ENCODE results near the gene STS. TPM values are rescaled to one million over a fixed set of nuclear protein-coding genes. Genes with fewer than 3 reads are reported as not detected.

STS gene, protein sequence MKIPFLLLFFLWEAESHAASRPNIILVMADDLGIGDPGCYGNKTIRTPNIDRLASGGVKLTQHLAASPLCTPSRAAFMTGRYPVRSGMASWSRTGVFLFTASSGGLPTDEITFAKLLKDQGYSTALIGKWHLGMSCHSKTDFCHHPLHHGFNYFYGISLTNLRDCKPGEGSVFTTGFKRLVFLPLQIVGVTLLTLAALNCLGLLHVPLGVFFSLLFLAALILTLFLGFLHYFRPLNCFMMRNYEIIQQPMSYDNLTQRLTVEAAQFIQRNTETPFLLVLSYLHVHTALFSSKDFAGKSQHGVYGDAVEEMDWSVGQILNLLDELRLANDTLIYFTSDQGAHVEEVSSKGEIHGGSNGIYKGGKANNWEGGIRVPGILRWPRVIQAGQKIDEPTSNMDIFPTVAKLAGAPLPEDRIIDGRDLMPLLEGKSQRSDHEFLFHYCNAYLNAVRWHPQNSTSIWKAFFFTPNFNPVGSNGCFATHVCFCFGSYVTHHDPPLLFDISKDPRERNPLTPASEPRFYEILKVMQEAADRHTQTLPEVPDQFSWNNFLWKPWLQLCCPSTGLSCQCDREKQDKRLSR
- total RNA-seq = 10 to 100 TPM; 15.1 to 20.0 TPM

DNA sequence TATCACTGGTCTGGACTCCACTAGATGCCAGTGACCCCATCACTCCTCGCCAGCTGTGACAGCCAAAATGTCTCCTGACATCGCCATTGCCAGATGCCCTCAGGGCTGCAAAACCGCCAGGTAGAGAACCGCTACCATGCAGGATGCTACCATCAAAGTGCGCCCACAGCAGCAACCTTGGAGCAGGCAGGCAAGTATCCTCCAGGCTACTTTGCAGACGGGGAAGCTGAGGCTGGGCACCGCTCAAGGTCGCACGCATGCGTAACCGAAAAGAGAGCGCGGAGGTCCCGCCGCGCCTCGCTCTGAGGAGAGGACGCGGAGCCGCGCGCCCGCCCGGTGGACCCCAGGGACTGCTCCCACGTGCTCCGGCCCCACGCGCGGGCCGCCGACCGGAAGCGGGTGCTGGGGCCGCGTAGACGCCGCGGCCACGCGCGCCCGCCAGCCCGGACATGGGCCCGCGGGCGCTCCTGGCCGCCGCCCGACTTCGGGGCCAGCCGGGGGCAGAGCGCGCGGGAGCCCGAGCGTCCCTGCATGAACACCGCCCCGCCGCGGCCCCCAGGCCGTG, at the start of gene STS:
STS (plus strand) TSS at position 300 of the 565 bp plus-strand sequence. CDS start 105,488 bp downstream, outside the sequence.
- H3K27me3 ChIP-seq = no peaks in the 10 kb centered on the region
- H3K27ac ChIP-seq = peak within 1 kb of the TSS; percentile 91
- TF ChIP-seq, protein P1, sequence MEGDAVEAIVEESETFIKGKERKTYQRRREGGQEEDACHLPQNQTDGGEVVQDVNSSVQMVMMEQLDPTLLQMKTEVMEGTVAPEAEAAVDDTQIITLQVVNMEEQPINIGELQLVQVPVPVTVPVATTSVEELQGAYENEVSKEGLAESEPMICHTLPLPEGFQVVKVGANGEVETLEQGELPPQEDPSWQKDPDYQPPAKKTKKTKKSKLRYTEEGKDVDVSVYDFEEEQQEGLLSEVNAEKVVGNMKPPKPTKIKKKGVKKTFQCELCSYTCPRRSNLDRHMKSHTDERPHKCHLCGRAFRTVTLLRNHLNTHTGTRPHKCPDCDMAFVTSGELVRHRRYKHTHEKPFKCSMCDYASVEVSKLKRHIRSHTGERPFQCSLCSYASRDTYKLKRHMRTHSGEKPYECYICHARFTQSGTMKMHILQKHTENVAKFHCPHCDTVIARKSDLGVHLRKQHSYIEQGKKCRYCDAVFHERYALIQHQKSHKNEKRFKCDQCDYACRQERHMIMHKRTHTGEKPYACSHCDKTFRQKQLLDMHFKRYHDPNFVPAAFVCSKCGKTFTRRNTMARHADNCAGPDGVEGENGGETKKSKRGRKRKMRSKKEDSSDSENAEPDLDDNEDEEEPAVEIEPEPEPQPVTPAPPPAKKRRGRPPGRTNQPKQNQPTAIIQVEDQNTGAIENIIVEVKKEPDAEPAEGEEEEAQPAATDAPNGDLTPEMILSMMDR (IDR thresholded peaks at IDR 0.05) = no peak
- intact Hi-C loops (cut with DNase I) = no loop called here
- no peaks in the 10 kb centered on the region for H3K36me3 ChIP-seq
- peak; percentile 49 for DNase-seq
- H3K9ac ChIP-seq (ENCODE audit: low read depth in 2 of 2, low read length in 2 of 2) = peak within 1 kb of the TSS; percentile 87 to 96
- H3K4me3 ChIP-seq = peak within 1 kb of the TSS; percentile 87
- H3K4me1 ChIP-seq = peaks cover 7% of the 10 kb centered on the region
- no peaks in the 10 kb centered on the region for H3K9me3 ChIP-seq

- Histone ChIP-seq H3K4me3 (no peak overlapping the region), H3K9me3 (no peaks in the 10 kb centered on the region), H3K36me3 (no peaks in the 10 kb centered on the region), H3K9ac (ENCODE audit: low read depth in 2 of 2, low read length in 2 of 2) (no peak overlapping the region), H3K4me1 (no peaks in the 10 kb centered on the region), H3K27ac (no peak overlapping the region), H3K27me3 (no peaks in the 10 kb centered on the region)
- TF ChIP-seq, protein P1 (IDR thresholded peaks at IDR 0.05) = no peak
- no peak for DNase-seq
- intact Hi-C loops (cut with DNase I) = no loop called here
Observed at GRCh38 chrX:7100022-7100421, 47.5 kb upstream of the STS start.

DNA sequence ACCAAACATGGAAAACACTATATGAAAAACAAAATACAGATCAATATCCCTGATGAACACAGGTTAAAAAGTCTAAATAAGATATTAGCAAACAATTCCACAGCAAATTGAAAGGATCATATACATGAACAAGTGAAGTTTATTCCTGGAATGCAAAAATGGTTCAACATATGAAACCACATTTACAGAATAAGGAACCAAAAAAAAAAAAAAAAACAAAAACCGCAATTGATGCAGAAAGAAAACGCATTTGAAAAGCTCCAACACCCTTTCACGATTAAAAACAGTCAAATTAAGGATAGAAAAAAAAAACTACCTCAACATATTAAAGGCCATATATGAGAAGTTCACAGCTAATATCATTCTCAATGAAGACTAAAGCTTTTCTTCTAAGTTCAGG, 45.4 kb upstream of the STS start:
- no peak overlapping the region for H3K4me3 ChIP-seq
- H3K36me3 ChIP-seq = no peaks in the 10 kb centered on the region
- intact Hi-C loops (cut with DNase I) = no loop called here
- H3K9me3 ChIP-seq = no peaks in the 10 kb centered on the region
- H3K9ac ChIP-seq (ENCODE audit: low read depth in 2 of 2, low read length in 2 of 2) = no peak overlapping the region
- no peaks in the 10 kb centered on the region for H3K4me1 ChIP-seq
- TF ChIP-seq, protein P1 (IDR thresholded peaks at IDR 0.05) = no peak
- no peak for DNase-seq
- no peaks in the 10 kb centered on the region for H3K27me3 ChIP-seq
- H3K27ac ChIP-seq = no peak overlapping the region

DNA sequence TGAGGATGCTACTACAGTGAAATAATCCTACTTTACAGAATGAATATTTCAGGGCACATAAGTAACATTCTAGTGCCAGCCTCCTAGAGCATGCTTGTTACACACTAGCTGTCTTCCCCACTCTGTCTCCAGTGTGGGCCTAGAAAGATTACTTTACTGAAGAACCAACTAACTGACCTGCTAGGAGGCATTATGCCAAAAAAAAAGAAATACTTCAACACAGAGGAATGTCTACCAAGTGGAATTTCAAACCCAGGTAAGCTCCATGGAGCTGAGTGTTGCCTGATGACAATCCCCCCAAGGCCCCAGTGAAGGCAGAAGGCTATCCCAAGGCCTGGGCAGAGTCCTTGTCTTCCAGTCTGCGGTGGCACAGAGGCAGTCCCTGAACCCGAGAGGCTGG, 40.9 kb upstream of the STS start:
- TF ChIP-seq, protein P1 (IDR thresholded peaks at IDR 0.05) = no peak

GRCh38 chrX:7108030-7108429, 39.5 kb upstream of the STS start:
- intact Hi-C loops (cut with DNase I) = no loop called here
- TF ChIP-seq, protein P1 (IDR thresholded peaks at IDR 0.05) = no peak
- no peak overlapping the region for H3K27ac ChIP-seq
- no peaks in the 10 kb centered on the region for H3K4me1 ChIP-seq
- H3K36me3 ChIP-seq = no peaks in the 10 kb centered on the region
- no peak for DNase-seq
- H3K9me3 ChIP-seq = no peaks in the 10 kb centered on the region
- H3K9ac ChIP-seq (ENCODE audit: low read depth in 2 of 2, low read length in 2 of 2) = no peak overlapping the region
- H3K4me3 ChIP-seq = no peak overlapping the region
- H3K27me3 ChIP-seq = no peaks in the 10 kb centered on the region

More for the DNA sequence above, 40.9 kb upstream of the STS start:
- no peaks in the 10 kb centered on the region for H3K4me1 ChIP-seq
- intact Hi-C loops (cut with DNase I) = no loop called here
- H3K36me3 ChIP-seq = no peaks in the 10 kb centered on the region
- no peak overlapping the region for H3K27ac ChIP-seq
- DNase-seq = no peak
- no peak overlapping the region for H3K9ac ChIP-seq (ENCODE audit: low read depth in 2 of 2, low read length in 2 of 2)
- no peaks in the 10 kb centered on the region for H3K27me3 ChIP-seq
- no peaks in the 10 kb centered on the region for H3K9me3 ChIP-seq
- no peak overlapping the region for H3K4me3 ChIP-seq

All from colonic mucosa (tissue), 4 donors.